H1 (cell line): ENCODE measurements around the gene BCL11A.

Experiments
- EZH2 ChIP-seq: fragments of 200-600 bp; sonication (generic); IDR thresholded peaks from 2 replicates; pipeline ENCODE4 v1.7.1; 2012; ENCODE audit warnings: low read depth, mild to moderate bottlenecking, moderate library complexity, low read length, inconsistent platforms; ENCODE audit not compliant: severe bottlenecking
- FOSL1 ChIP-seq: IDR thresholded peaks from 2 replicates; pipeline ENCODE4 v1.6.1; 2011; ENCODE audit warnings: mild to moderate bottlenecking, low read depth, low read length, moderate library complexity; ENCODE audit not compliant: insufficient read depth
- SUZ12 ChIP-seq: fragments of 200-600 bp; sonication (generic); IDR thresholded peaks from 2 replicates; pipeline ENCODE4 v1.6.1; 2012; ENCODE audit warnings: mild to moderate bottlenecking, inconsistent platforms, low read length, moderate library complexity, mixed read lengths
- TF ChIP-seq, protein P1 (sequence below), 3 experiments: IDR thresholded peaks; 1 replicate in 2 of 3; 2 replicates in 1 of 3; pipeline versions ENCODE4 v1.5.1 to v1.6.1; 2011; ENCODE audit warnings: low read length in 3 of 3, mild to moderate bottlenecking in 3 of 3, inconsistent platforms in 2 of 3, low read depth in 1 of 3, moderate library complexity in 1 of 3; ENCODE audit not compliant: insufficient read depth in 1 of 3; ENCODE audit errors: control extremely low read depth in 1 of 3

DNA sequence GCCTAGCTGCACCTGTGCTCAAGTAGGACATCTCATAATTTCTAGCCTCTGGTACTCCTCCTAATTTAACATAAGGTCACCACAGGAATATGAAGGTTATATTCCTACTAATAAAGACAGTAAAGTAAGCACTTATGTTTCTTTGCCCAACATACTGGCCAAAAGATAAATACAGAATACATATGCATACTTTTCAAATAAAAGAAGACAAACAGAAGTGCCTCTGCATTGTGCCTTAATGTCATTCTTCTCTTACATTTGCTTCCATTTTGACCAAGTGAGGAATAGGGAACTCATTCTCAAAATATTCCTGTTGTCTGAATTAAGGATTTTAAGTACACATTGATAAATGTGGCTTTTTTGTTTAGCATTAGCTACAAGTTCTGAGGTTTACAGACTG, 5.6 kb downstream of the BCL11A start:
- TF ChIP-seq FOSL1: no peak
- TF ChIP-seq, protein P1, sequence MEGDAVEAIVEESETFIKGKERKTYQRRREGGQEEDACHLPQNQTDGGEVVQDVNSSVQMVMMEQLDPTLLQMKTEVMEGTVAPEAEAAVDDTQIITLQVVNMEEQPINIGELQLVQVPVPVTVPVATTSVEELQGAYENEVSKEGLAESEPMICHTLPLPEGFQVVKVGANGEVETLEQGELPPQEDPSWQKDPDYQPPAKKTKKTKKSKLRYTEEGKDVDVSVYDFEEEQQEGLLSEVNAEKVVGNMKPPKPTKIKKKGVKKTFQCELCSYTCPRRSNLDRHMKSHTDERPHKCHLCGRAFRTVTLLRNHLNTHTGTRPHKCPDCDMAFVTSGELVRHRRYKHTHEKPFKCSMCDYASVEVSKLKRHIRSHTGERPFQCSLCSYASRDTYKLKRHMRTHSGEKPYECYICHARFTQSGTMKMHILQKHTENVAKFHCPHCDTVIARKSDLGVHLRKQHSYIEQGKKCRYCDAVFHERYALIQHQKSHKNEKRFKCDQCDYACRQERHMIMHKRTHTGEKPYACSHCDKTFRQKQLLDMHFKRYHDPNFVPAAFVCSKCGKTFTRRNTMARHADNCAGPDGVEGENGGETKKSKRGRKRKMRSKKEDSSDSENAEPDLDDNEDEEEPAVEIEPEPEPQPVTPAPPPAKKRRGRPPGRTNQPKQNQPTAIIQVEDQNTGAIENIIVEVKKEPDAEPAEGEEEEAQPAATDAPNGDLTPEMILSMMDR (IDR thresholded peaks at IDR 0.05; ENCODE audit: control extremely low read depth in 1 of 3, insufficient read depth in 1 of 3, low read depth in 1 of 3, low read length in 3 of 3): no peak
- TF ChIP-seq SUZ12: no peak
- no peak for TF ChIP-seq EZH2
